Parathyroid adenoma (tissue), 2 donors: ENCODE measurements around the gene STXBP4.
"Not testable (repeated sequence)": the region's sequence is repeated elsewhere in the genome, so short reads cannot be mapped to it uniquely, and the experiment has no call there.

ENCODE experiments used
- H2AFZ ChIP-seq: fragments of 300-600 bp; sonication (generic); one replicate; pipeline ENCODE4 v1.7.0; 2017; ENCODE audit warnings: antibody characterized with exemption, mild to moderate bottlenecking
- H3K27ac ChIP-seq: fragments of 300-600 bp; sonication (generic); one replicate; pipeline ENCODE4 v1.7.0; 2017
- H3K27me3 ChIP-seq: fragments of 300-600 bp; sonication (generic); one replicate; pipeline ENCODE4 v1.7.0; 2017; ENCODE audit warnings: low read length; ENCODE audit not compliant: control insufficient read depth, insufficient read depth
- H3K36me3 ChIP-seq: fragments of 300-600 bp; sonication (generic); one replicate; pipeline ENCODE4 v1.7.0; 2017; ENCODE audit warnings: low read length; ENCODE audit not compliant: control insufficient read depth, insufficient read depth
- H3K4me1 ChIP-seq: fragments of 300-600 bp; sonication (generic); one replicate; pipeline ENCODE4 v1.7.0; 2017; ENCODE audit warnings: control low read depth
- H3K4me2 ChIP-seq: fragments of 300-600 bp; sonication (generic); one replicate; pipeline ENCODE4 v1.7.0; 2017; ENCODE audit warnings: low read length
- H3K4me3 ChIP-seq: fragments of 300-600 bp; sonication (generic); one replicate; pipeline ENCODE4 v1.7.0; 2017; ENCODE audit warnings: low read depth, low read length
- H3K79me2 ChIP-seq: fragments of 300-600 bp; sonication (generic); one replicate; pipeline ENCODE4 v1.7.0; 2017; ENCODE audit warnings: control low read depth
- H3K9ac ChIP-seq: fragments of 300-600 bp; sonication (generic); one replicate; pipeline ENCODE4 v1.7.0; 2017; ENCODE audit warnings: mild to moderate bottlenecking
- H3K9me3 ChIP-seq: fragments of 300-600 bp; sonication (generic); one replicate; pipeline ENCODE4 v1.7.0; 2017; ENCODE audit warnings: low read length; ENCODE audit not compliant: control insufficient read depth
- TF ChIP-seq, protein P1 (sequence below): fragments of 300-600 bp; sonication (generic); IDR thresholded peaks from one replicate; pipeline ENCODE4 v1.7.0; 2017; ENCODE audit warnings: antibody characterized with exemption, mild to moderate bottlenecking
- donor health status: primary hyperparathyroidism.

Gene STXBP4

DNA sequence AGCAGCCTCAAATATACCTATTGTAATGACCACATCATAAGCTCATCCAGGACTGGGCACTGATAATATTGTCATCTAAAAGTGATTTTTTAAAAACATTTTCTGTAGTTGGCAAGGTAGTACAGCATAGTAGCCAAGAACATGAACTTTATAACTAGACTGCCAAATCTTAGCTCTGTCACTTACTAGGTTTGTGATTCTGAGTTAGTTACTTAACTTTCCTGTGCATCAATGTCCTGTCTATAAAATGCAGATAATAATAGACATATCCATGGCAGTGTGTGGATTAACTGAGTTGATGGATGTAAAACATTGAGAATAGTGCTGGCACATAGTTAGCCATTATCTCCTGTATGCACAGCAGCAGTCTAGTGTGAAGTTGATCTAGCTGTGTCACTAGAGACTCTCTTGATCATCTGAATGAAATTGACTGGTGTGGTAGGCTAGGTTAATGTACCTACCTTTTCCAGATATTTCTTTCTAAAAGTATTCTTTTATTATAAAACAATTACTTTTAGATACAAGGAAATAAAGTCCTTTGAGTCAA is 101.5 kb downstream of the STXBP4 start:
- H2AFZ ChIP-seq, result no peak overlapping the region
- H3K79me2 ChIP-seq, result no peaks in the 10 kb centered on the region
- H3K4me2 ChIP-seq, result no peak overlapping the region
- no peaks in the 10 kb centered on the region for H3K9me3 ChIP-seq
- TF ChIP-seq, protein P1, sequence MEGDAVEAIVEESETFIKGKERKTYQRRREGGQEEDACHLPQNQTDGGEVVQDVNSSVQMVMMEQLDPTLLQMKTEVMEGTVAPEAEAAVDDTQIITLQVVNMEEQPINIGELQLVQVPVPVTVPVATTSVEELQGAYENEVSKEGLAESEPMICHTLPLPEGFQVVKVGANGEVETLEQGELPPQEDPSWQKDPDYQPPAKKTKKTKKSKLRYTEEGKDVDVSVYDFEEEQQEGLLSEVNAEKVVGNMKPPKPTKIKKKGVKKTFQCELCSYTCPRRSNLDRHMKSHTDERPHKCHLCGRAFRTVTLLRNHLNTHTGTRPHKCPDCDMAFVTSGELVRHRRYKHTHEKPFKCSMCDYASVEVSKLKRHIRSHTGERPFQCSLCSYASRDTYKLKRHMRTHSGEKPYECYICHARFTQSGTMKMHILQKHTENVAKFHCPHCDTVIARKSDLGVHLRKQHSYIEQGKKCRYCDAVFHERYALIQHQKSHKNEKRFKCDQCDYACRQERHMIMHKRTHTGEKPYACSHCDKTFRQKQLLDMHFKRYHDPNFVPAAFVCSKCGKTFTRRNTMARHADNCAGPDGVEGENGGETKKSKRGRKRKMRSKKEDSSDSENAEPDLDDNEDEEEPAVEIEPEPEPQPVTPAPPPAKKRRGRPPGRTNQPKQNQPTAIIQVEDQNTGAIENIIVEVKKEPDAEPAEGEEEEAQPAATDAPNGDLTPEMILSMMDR, result no peak
- H3K4me3 ChIP-seq, result no peak overlapping the region
- no peaks in the 10 kb centered on the region for H3K36me3 ChIP-seq
- no peaks in the 10 kb centered on the region for H3K4me1 ChIP-seq
- H3K9ac ChIP-seq, result no peak overlapping the region
- H3K27me3 ChIP-seq, result no peaks in the 10 kb centered on the region
- no peak overlapping the region for H3K27ac ChIP-seq

DNA sequence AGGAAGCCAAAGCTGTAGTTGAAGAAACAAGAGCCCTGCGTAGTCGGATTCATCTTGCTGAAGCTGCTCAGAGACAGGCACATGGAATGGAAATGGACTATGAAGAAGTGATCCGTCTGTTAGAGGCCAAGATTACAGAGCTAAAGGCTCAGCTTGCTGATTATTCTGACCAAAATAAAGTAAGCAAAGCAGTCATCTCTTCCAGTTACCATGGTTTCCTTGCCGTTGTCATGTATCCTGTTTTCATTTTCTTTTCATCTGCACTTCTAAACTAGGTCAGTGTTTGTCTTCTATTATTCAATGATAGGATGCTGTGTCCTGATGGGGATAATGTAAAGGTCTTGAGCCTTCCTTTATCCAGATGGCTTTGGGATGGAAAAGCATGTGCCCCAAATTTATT is 104.3 kb downstream of the STXBP4 start:
- Histone ChIP-seq H2AFZ (no peak overlapping the region), H3K27me3 (no peaks in the 10 kb centered on the region), H3K27ac (no peak overlapping the region), H3K4me3 (no peak overlapping the region), H3K36me3 (no peaks in the 10 kb centered on the region), H3K9ac (no peak overlapping the region), H3K4me2 (no peak overlapping the region), H3K79me2 (no peaks in the 10 kb centered on the region), H3K4me1 (no peaks in the 10 kb centered on the region), H3K9me3 (no peaks in the 10 kb centered on the region)
- TF ChIP-seq, protein P1, result no peak

DNA sequence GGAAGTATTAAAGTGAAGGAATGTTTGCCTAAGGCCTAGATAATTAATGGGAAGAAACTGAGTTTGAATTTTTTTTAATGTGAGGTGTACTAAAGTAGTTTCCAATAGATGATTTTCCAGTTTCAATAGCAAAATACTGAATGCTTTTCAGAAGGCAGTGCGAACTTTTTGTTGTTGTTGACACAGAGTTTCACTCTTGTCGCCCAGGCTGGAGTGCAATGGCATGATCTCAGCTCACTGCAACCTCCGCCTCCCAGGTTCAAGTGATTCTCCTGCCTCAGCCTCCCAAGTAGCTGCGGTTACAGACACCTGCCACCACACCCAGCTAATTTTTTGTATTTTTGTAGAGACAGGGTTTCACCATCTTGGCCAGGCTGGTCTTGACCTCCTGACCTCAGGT is 104.9 kb downstream of the STXBP4 start:
- H3K27ac ChIP-seq, H3K79me2 ChIP-seq, H3K36me3 ChIP-seq, H3K9ac ChIP-seq, H3K4me1 ChIP-seq, H3K9me3 ChIP-seq, H2AFZ ChIP-seq, H3K4me2 ChIP-seq, H3K27me3 ChIP-seq, H3K4me3 ChIP-seq: not testable (repeated sequence)

DNA sequence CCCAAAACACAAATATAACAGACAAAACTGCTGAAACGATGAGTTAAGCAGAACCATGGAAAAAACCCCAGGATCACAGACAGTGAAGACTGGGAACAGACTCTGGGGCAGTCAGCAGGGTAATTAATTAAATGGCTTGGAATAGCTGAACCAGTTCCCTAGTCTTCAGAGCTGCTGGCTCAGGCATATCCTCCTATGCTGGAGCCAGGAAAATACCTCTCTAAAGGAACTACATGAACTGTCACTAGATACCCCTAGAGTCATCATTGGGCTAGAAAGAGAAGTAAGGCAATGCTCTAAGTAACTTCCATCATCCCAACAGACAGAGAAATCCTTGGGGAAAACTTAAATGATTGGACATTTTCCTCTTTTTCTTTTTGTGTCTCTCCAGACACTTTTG is 113.0 kb downstream of the STXBP4 start:
- Histone ChIP-seq H3K9me3 (no peaks in the 10 kb centered on the region), H3K36me3 (no peaks in the 10 kb centered on the region), H3K4me3 (no peak overlapping the region), H2AFZ (no peak overlapping the region), H3K79me2 (no peaks in the 10 kb centered on the region), H3K27ac (no peak overlapping the region), H3K27me3 (no peaks in the 10 kb centered on the region), H3K4me2 (no peak overlapping the region), H3K9ac (no peak overlapping the region), H3K4me1 (no peaks in the 10 kb centered on the region)
- TF ChIP-seq, protein P1, result no peak

DNA sequence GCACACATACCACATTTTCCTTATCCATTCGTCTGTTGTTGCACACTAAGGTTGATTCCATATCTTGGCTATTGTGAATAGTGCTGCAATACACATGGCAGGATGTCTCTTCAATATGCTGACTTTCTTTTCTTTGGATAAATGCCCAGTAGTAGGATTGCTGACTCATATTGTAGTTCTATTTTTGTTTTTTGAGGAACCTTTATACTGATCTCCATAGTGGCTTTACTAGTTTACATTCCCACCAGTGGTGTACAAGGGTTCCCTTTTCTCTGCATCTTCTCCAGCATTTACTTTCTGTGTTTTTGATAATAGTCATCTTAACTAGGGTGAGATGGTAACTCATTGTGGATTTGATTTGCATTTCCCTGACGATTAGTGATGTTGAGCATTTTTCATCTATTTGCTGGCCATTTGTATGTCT is 118.1 kb downstream of the STXBP4 start:
- no peaks in the 10 kb centered on the region for H3K4me1 ChIP-seq
- no peaks in the 10 kb centered on the region for H3K9me3 ChIP-seq
- H3K36me3 ChIP-seq, result no peaks in the 10 kb centered on the region
- H2AFZ ChIP-seq, result no peak overlapping the region
- TF ChIP-seq, protein P1, result no peak
- H3K27ac ChIP-seq, result no peak overlapping the region
- no peaks in the 10 kb centered on the region for H3K27me3 ChIP-seq
- H3K9ac ChIP-seq, result no peak overlapping the region
- no peaks in the 10 kb centered on the region for H3K79me2 ChIP-seq
- no peak overlapping the region for H3K4me2 ChIP-seq
- no peak overlapping the region for H3K4me3 ChIP-seq
